HL-60 (cell line): ENCODE measurements around the gene PRLR.

ENCODE experiments used
- DNase-seq, 2 experiments: peaks; one replicate each; pipeline ENCODE4 v3.0.0-alpha.2; 2010 to 2020; ENCODE audit warnings: low read depth in 1 of 2, low spot score in 1 of 2
- H3K27ac ChIP-seq: fragments of 250-450 bp; sonication (Bioruptor Pico); replicated peaks from 2 replicates; pipeline ENCODE4 v1.5.1; 2020; ENCODE audit warnings: mild to moderate bottlenecking, moderate library complexity
- H3K27me3 ChIP-seq: fragments of 250-450 bp; sonication (Bioruptor Pico); 2 replicates; pipeline ENCODE4 v1.5.1; 2021; ENCODE audit warnings: mild to moderate bottlenecking, moderate library complexity; ENCODE audit not compliant: insufficient read depth, poor library complexity, severe bottlenecking
- H3K4me3 ChIP-seq: replicated peaks from 2 replicates; pipeline ENCODE4 v1.5.1; 2011; ENCODE audit warnings: mild to moderate bottlenecking, control low read depth, low read length; ENCODE audit not compliant: insufficient read depth
- CTCF ChIP-seq: IDR thresholded peaks from one replicate; pipeline ENCODE4 v1.5.1; 2011; ENCODE audit warnings: low read length, control low read depth, inconsistent platforms; ENCODE audit not compliant: insufficient read depth
- GABPA ChIP-seq: IDR thresholded peaks from 2 replicates; pipeline ENCODE4 v1.6.1; 2012; ENCODE audit warnings: low read depth
- POLR2AphosphoS5 ChIP-seq: IDR thresholded peaks from 2 replicates; pipeline ENCODE4 v1.6.1; 2012; ENCODE audit warnings: low read depth
- REST ChIP-seq: IDR thresholded peaks from 2 replicates; pipeline ENCODE4 v1.6.1; 2012; ENCODE audit warnings: low read depth; ENCODE audit not compliant: insufficient replicate concordance
- SPI1 ChIP-seq: IDR thresholded peaks from 2 replicates; pipeline ENCODE4 v1.6.1; 2012; ENCODE audit warnings: low read depth, mild to moderate bottlenecking, borderline replicate concordance

The PRLR gene

GRCh38 chr5:35127006-35127405 is 103.3 kb downstream of the PRLR start:
- no peak for TF ChIP-seq SPI1
- no peak for TF ChIP-seq GABPA
- TF ChIP-seq REST: no peak
- TF ChIP-seq POLR2AphosphoS5: no peak
- no peak for TF ChIP-seq CTCF
- H3K27ac ChIP-seq: no peak overlapping the region
- no peak for DNase-seq
- H3K27me3 ChIP-seq: no peaks in the 10 kb centered on the region
- no peak overlapping the region for H3K4me3 ChIP-seq

GRCh38 chr5:35125746-35126145 is 104.5 kb downstream of the PRLR start:
- TF ChIP-seq SPI1 (no peak), GABPA (no peak), POLR2AphosphoS5 (no peak), CTCF (no peak), REST (no peak)
- Histone ChIP-seq H3K4me3 (no peak overlapping the region), H3K27me3 (no peaks in the 10 kb centered on the region), H3K27ac (no peak overlapping the region)
- DNase-seq: no peak

GRCh38 chr5:35124932-35125331 is 105.4 kb downstream of the PRLR start:
- H3K27me3 ChIP-seq: no peaks in the 10 kb centered on the region
- H3K27ac ChIP-seq: no peak overlapping the region
- H3K4me3 ChIP-seq: no peak overlapping the region
- DNase-seq: no peak
- TF ChIP-seq SPI1 (no peak), GABPA (no peak), CTCF (no peak), REST (no peak)
